ENCODE results near the gene SV2B. TPM values are rescaled to one million over a fixed set of nuclear protein-coding genes. Genes with fewer than 3 reads are reported as not detected.

Gene SV2B
- total and polyA plus RNA-seq, 2 donors (not counting 1 experiment from before 2014, with no cell fraction given), result not detected

DNA sequence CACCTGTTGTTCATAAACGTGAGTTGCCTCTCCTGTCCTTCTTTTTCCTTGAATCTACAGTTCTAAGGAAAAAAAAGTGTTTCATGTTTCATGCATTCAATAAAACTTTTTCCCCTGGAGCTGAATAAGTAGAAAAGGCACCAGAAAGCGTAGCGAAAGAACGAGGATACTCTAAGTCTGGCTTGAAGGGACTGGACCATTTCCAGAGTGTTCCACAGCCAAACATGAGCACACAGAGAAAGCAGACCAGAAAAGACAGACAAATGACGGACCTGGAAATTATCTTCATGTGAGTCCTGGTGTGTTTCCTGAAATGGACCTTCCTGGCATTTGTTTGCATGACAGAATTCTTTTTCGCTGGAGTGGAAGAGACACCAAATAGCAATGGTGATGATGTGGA lies 204.7 kb downstream of the SV2B start:
- no peaks in the 10 kb centered on the region for H3K9me3 ChIP-seq (ENCODE audit: control extremely low read depth in 1 of 3, control insufficient read depth in 2 of 3, insufficient read depth in 1 of 3, low read length in 2 of 3)
- no peak overlapping the region for H3K27ac ChIP-seq (ENCODE audit: low read length in 2 of 2)
- no peak overlapping the region for H3K9ac ChIP-seq (ENCODE audit: low read length)
- no peak overlapping the region for H3K4me3 ChIP-seq (ENCODE audit: control extremely low read depth in 1 of 5, extremely low read depth in 1 of 5, insufficient read depth in 1 of 5, low read depth in 2 of 5, low read length in 4 of 5)
- Mint-ChIP-seq H3K27ac (no peak overlapping the region), H3K4me3 (no peak overlapping the region), H3K27me3 (peaks cover 52% of the 10 kb centered on the region), H3K9me3 (ENCODE audit: insufficient read depth) (no peaks in the 10 kb centered on the region), H3K4me1 (no peaks in the 10 kb centered on the region)
- no peaks in the 10 kb centered on the region for H4K20me1 ChIP-seq (ENCODE audit: control insufficient read depth, insufficient read depth, low read length, poor library complexity, severe bottlenecking)
- H3K27me3 ChIP-seq (replicated peaks in 1 of 4; ENCODE audit: control extremely low read depth in 1 of 4, control insufficient read depth in 3 of 4, insufficient read depth in 4 of 4, low read length in 3 of 4), result peaks cover 0 to 5% (median 3%) of the 10 kb centered on the region in 4 experiments
- TF ChIP-seq, protein P1, sequence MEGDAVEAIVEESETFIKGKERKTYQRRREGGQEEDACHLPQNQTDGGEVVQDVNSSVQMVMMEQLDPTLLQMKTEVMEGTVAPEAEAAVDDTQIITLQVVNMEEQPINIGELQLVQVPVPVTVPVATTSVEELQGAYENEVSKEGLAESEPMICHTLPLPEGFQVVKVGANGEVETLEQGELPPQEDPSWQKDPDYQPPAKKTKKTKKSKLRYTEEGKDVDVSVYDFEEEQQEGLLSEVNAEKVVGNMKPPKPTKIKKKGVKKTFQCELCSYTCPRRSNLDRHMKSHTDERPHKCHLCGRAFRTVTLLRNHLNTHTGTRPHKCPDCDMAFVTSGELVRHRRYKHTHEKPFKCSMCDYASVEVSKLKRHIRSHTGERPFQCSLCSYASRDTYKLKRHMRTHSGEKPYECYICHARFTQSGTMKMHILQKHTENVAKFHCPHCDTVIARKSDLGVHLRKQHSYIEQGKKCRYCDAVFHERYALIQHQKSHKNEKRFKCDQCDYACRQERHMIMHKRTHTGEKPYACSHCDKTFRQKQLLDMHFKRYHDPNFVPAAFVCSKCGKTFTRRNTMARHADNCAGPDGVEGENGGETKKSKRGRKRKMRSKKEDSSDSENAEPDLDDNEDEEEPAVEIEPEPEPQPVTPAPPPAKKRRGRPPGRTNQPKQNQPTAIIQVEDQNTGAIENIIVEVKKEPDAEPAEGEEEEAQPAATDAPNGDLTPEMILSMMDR (IDR thresholded peaks at IDR 0.05), result no peak
- no peak for TF ChIP-seq EZH2 (IDR thresholded peaks at IDR 0.05; ENCODE audit: borderline replicate concordance, insufficient read depth, low read depth, low read length, poor library complexity, severe bottlenecking)
- H3K4me1 ChIP-seq (ENCODE audit: control insufficient read depth in 2 of 2, insufficient read depth in 2 of 2, low read length in 2 of 2), result no peaks in the 10 kb centered on the region
- H3K4me2 ChIP-seq (replicated peaks; ENCODE audit: low read depth, low read length, poor library complexity, severe bottlenecking), result no peak overlapping the region
- ATAC-seq (ENCODE audit: low read depth) (no peak), DNase-seq (no peak)
- POLR2A ChIA-PET, result no interaction called here
- intact Hi-C loops (cut with micrococcal nuclease), result no loop called here
- no peaks in the 10 kb centered on the region for H3K79me2 ChIP-seq (ENCODE audit: control insufficient read depth, insufficient read depth, low read length)
- H2AFZ ChIP-seq (ENCODE audit: insufficient read depth, low read depth, low read length, poor library complexity, severe bottlenecking), result no peak overlapping the region
- CTCF ChIA-PET, result no interaction called here
- no peaks in the 10 kb centered on the region for H3K36me3 ChIP-seq (replicated peaks in 1 of 2; ENCODE audit: control extremely low read depth in 1 of 2, control insufficient read depth in 1 of 2, extremely low read depth in 1 of 2, insufficient read depth in 2 of 2, low read length in 1 of 2)
- WGBS (ENCODE audit: insufficient coverage), result 97% methylated on average over 5 of the region's 6 CpGs

DNA sequence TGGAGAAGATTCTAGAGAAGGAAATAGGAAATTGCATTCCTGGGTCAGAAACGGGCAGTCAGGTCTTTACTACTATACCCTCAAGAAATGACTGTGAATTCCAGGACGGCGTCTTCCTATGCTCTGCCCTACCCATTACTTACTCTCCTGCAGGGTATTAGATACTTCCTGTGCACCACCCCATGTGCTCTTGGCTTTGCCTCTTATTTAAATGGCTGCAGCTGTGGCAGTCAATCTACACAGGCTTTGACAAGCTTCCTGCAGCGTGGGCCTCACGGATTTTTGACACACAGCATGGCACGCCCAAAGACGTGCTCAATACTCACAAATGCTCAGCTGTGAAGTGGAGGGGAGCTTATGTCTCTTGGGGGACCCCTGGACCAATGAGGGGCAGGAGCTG lies 206.1 kb downstream of the SV2B start:
- 95% methylated on average over 4 of the region's 7 CpGs for WGBS (ENCODE audit: insufficient coverage)
- Histone ChIP-seq H3K4me1 (ENCODE audit: control insufficient read depth in 2 of 2, insufficient read depth in 2 of 2, low read length in 2 of 2) (no peaks in the 10 kb centered on the region), H3K36me3 (replicated peaks in 1 of 2; ENCODE audit: control extremely low read depth in 1 of 2, control insufficient read depth in 1 of 2, extremely low read depth in 1 of 2, insufficient read depth in 2 of 2, low read length in 1 of 2) (no peaks in the 10 kb centered on the region), H3K79me2 (ENCODE audit: control insufficient read depth, insufficient read depth, low read length) (no peaks in the 10 kb centered on the region), H3K9me3 (ENCODE audit: control extremely low read depth in 1 of 3, control insufficient read depth in 2 of 3, insufficient read depth in 1 of 3, low read length in 2 of 3) (no peaks in the 10 kb centered on the region), H3K4me2 (replicated peaks; ENCODE audit: low read depth, low read length, poor library complexity, severe bottlenecking) (no peak overlapping the region), H4K20me1 (ENCODE audit: control insufficient read depth, insufficient read depth, low read length, poor library complexity, severe bottlenecking) (no peaks in the 10 kb centered on the region), H3K9ac (ENCODE audit: low read length) (no peak overlapping the region), H3K27me3 (replicated peaks in 1 of 4; ENCODE audit: control extremely low read depth in 1 of 4, control insufficient read depth in 3 of 4, insufficient read depth in 4 of 4, low read length in 3 of 4) (peaks cover 0 to 5% (median 3%) of the 10 kb centered on the region in 4 experiments), H2AFZ (ENCODE audit: insufficient read depth, low read depth, low read length, poor library complexity, severe bottlenecking) (no peak overlapping the region), H3K4me3 (ENCODE audit: control extremely low read depth in 1 of 5, extremely low read depth in 1 of 5, insufficient read depth in 1 of 5, low read depth in 2 of 5, low read length in 4 of 5) (no peak overlapping the region), H3K27ac (ENCODE audit: low read length in 2 of 2) (no peak overlapping the region)
- TF ChIP-seq, protein P1 (IDR thresholded peaks at IDR 0.05), result no peak
- no peak for TF ChIP-seq EZH2 (IDR thresholded peaks at IDR 0.05; ENCODE audit: borderline replicate concordance, insufficient read depth, low read depth, low read length, poor library complexity, severe bottlenecking)
- H3K4me3 Mint-ChIP-seq, result no peak overlapping the region
- H3K4me1 Mint-ChIP-seq, result no peaks in the 10 kb centered on the region
- ChIA-PET CTCF (no interaction called here), POLR2A (no interaction called here)
- H3K27me3 Mint-ChIP-seq, result peaks cover 43% of the 10 kb centered on the region
- intact Hi-C loops (cut with micrococcal nuclease), result no loop called here
- ATAC-seq (ENCODE audit: low read depth), result no peak
- H3K9me3 Mint-ChIP-seq (ENCODE audit: insufficient read depth), result no peaks in the 10 kb centered on the region
- DNase-seq, result no peak
- H3K27ac Mint-ChIP-seq, result no peak overlapping the region

All from B cell (primary cell).